HFF-Myc (cell line): ENCODE data around the gene CDH26.
"Not testable (repeated sequence)": the region's sequence is repeated elsewhere in the genome, so short reads cannot be mapped to it uniquely, and the experiment has no call there.

Source experiments
- DNase-seq: peaks from one replicate; pipeline ENCODE4 v3.0.0-alpha.2; 2011; ENCODE audit warnings: low read depth; ENCODE audit errors: extremely low read depth
- H3K4me3 ChIP-seq: replicated peaks from 2 replicates; pipeline ENCODE4 v1.5.1; 2011; ENCODE audit warnings: low read depth, mild to moderate bottlenecking, control low read depth, low read length
- CTCF ChIP-seq: IDR thresholded peaks from 2 replicates; pipeline ENCODE4 v1.5.1; 2012; ENCODE audit warnings: mild to moderate bottlenecking, low read depth, low read length, control low read depth; ENCODE audit errors: missing control alignments

The CDH26 gene

DNA sequence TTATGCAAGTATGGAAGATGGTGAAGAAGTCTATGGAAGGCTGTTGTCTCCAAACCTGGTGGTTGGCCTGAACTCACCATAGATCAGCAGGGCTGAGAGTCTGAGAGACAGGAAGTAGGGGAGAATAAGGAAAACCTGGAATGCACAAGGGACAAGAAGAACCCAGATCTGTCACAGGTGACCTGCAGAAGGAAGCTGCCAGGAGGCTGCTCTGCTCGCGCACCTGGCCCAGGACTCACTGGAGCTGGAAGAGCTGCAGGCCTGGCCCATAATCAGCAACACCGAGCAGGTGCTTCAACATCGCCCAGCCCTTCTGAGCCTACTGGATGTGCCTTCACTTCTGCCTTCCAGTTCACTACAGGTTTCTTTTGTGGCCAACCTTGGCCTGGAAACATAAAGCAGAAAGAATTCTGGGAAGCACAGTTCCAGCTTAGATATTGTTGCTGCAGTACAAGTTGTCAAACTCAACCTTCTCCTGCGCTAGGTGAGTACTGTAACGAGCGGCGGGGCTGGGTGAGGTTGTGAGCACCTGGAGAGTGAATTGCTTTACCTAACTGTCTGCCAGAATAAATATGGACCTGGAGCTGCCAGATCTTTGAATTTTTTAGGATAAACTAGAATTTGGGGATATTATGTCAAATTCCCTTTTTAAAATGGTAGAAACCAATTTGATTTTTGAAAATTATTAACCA lies 82.4 kb downstream of the CDH26 start:
- no peak for DNase-seq
- no peak for TF ChIP-seq CTCF
- H3K4me3 ChIP-seq: no peak overlapping the region

DNA sequence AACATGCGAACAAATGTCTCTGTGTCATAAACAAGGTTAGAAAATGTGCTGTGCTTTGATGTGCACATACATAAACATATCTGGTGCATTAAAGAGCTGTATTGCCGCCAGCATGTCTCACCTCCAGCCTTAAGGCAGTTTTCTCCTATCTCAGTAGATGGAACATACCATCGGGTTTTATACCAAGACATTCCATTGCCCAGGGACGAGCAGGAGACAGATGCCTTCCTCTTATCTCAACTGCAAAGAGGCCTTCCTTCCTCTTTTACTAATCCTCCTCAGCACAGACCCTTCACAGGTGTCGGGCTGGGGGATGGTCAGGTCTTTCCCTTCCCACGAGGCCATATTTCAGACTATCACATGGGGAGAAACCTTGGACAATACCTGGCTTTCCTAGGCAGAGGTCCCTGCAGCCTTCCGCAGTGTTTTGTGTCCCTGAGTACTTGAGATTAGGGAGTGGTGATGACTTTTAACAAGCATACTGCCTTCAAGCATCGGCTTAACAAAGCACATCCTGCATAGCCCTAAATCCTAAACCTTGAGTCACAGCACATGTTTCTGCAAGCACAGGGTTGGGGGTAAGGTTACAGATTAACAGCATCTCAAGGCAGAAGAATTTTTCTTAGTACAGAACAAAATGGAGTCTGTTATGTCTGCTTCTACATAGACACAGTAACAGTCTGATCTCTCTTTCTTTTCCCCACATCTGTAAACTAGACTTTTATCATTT lies 83.4 kb downstream of the CDH26 start:
- H3K4me3 ChIP-seq: not testable (repeated sequence)
- DNase-seq: peak; percentile 78

DNA sequence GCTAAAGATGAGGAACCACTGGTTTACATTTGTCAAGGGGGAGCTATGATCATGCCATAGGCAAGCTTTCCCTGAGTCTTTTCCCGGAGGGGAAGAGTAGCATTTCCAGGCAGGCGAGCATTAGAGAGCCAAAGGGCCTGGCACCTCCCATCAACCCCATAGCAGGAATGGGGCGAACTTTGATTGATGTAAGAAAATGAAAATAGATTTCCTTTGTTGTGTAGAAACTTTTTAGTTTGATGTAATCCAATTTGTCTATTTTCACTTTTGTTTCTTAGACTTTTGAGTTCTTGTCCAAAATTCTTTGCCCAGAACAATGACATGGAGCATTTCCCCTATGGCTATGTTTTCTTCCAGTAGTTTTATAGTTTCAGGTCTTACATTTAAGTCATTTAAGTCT lies 85.2 kb downstream of the CDH26 start:
- TF ChIP-seq CTCF: no peak
- DNase-seq: no peak
- H3K4me3 ChIP-seq: no peak overlapping the region

DNA sequence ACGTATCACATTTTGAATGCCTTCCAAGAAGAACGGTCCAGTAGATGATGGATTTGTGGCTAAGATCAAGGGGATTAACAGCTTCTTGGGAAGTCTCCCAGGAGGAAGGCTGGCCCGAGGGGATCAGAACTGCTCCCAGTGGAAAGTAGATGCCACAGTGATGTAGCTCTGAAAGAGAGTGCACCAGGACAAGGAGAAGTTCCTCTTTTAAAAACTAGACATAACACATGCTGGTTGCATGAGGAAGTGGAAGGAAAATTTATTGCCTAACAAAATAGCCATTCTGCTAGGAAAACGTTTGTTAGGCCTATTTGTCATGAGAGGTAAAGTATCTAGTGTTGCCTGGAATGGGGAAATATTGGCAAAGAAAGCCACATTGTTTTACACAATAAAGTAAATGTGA lies 87.8 kb downstream of the CDH26 start:
- peak; percentile 49 for DNase-seq
- TF ChIP-seq CTCF: no peak

DNA sequence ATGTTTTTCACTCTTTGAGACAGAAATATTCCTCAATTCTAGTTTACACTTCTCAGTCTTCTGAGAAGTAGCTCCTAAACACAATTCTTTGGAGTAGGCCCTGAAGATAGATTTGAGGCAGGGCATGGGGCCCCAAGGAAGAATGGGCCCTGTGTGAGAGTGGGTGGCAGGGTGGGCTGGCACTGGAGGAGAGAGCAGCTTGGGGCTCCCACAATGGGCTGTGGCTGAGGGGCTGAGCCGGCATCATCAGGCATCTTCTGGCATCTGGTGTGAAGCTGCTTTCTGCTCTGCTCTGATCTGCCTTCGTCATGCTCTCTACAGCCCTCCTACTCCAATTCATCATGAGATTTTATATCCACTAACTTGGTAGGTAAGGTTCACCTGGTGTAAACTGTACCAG lies 88.2 kb downstream of the CDH26 start:
- no peak overlapping the region for H3K4me3 ChIP-seq
- no peak for DNase-seq
- TF ChIP-seq CTCF: no peak

More for the DNA sequence above, 87.8 kb downstream of the CDH26 start:
- H3K4me3 ChIP-seq: no peak overlapping the region

GRCh38 chr20:60046860-60047259 lies 88.6 kb downstream of the CDH26 start:
- TF ChIP-seq CTCF: no peak

DNA sequence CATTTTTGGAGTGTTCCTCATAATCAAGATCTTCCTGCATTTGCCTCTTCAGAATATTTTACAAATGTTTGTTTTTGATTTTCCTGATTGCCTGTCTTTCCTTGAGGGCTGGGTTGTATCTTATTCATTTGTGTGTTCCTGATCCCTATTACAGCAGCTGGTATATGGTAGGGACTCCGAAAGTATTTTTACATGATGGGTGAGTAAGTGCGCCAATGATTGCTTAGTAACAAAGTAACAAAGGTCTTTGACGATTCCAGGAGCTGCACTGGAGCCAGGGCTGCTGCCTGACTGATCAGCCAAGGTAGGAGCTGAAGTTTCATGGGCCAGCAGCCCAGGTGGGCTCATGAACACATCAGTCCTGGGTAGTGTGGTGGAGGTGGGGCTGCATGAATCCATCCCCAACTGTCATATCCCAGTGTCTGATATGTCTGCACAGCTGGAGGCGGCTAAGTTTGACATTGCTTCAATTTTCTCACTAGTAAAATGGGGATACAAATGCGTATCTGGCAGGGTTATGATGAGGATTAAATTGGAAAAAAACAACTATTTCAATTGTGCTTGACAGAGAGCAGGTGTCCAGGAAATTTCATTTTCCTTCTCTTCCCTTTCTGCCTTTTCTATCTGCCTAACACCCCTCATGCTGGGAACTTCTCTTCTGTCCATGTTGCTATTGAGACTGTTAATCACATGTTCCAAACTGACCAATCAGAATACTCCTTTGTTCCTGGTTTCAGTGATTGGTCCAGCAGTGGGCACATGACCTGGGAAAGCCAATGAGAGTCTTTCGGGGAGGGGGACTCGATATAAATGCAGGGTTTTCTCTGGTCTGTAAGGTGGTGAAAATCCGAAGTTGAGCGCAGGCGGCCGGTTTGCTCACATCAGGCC lies 90.7 kb downstream of the CDH26 start:
- no peak for TF ChIP-seq CTCF
- H3K4me3 ChIP-seq: no peak overlapping the region
- DNase-seq: no peak

More at GRCh38 chr20:60046860-60047259, 88.6 kb downstream of the CDH26 start:
- H3K4me3 ChIP-seq: no peak overlapping the region
- DNase-seq: no peak
